B cell (primary cell): ENCODE measurements around the gene PODNL1. TPM values are rescaled to one million over a fixed set of nuclear protein-coding genes. Genes with fewer than 3 reads are reported as not detected.

Experiments used
- ATAC-seq: fragments of 200-7000 bp; cut with Tn5 transposase; one replicate; pipeline ENCODE4 v1.10.0; 2021; ENCODE audit warnings: low read depth, mild to moderate bottlenecking, moderate number of reproducible peaks, moderate library complexity
- CTCF ChIA-PET: fragments of 350-600 bp; sonication (Branson Sonifier 250); formaldehyde crosslinking; loops from one replicate; lab custom pipeline; 2021; ENCODE audit warnings: antibody characterized with exemption, inconsistent platforms; lab: Charles Lee
- POLR2A ChIA-PET: fragments of 350-600 bp; sonication (Branson Sonifier 250); formaldehyde crosslinking; loops from one replicate; lab custom pipeline; 2021; ENCODE audit warnings: antibody characterized with exemption; lab: Charles Lee
- DNase-seq: peaks from one replicate; pipeline ENCODE4 v3.0.0; 2013
- H2AFZ ChIP-seq: 2 replicates; pipeline ENCODE4 v1.6.1; 2012; ENCODE audit warnings: mild to moderate bottlenecking, low read depth, low read length; ENCODE audit not compliant: insufficient read depth, poor library complexity, severe bottlenecking
- H3K27ac ChIP-seq, 2 donors: 1 replicate in 1 of 2; 2 replicates in 1 of 2; pipeline ENCODE4 v1.5.1; 2012 to 2013; ENCODE audit warnings: low read length in 2 of 2, mild to moderate bottlenecking in 2 of 2, moderate library complexity in 1 of 2
- H3K27me3 ChIP-seq, 4 experiments: fragments of 200-600 bp in 1 of 4; sonication (generic) in 1 of 4; replicated peaks in 1 of 4; 1 replicate in 2 of 4; 2 replicates in 2 of 4; pipeline versions ENCODE4 v1.6.1 to v1.7.0; 2013 to 2016; ENCODE audit warnings: low read length in 3 of 4, mild to moderate bottlenecking in 2 of 4, mixed read lengths in 1 of 4, moderate library complexity in 1 of 4; ENCODE audit not compliant: insufficient read depth in 4 of 4, control insufficient read depth in 3 of 4; ENCODE audit errors: control extremely low read depth in 1 of 4
- H3K36me3 ChIP-seq, 2 experiments: replicated peaks in 1 of 2; 1 replicate in 1 of 2; 2 replicates in 1 of 2; pipeline versions ENCODE4 v1.6.1 to v1.7.1; 2013; ENCODE audit warnings: low read length in 1 of 2; ENCODE audit not compliant: insufficient read depth in 2 of 2, control insufficient read depth in 1 of 2; ENCODE audit errors: control extremely low read depth in 1 of 2, extremely low read depth in 1 of 2
- H3K4me1 ChIP-seq, 2 donors: fragments of 200-600 bp in 1 of 2; sonication (generic) in 1 of 2; 1 replicate in 1 of 2; 2 replicates in 1 of 2; pipeline versions ENCODE4 v1.5.1 to v1.6.1; 2013 to 2017; ENCODE audit warnings: low read length in 2 of 2; ENCODE audit not compliant: control insufficient read depth in 2 of 2, insufficient read depth in 2 of 2
- H3K4me2 ChIP-seq: replicated peaks from 2 replicates; pipeline ENCODE3; 2012; ENCODE audit warnings: mild to moderate bottlenecking, low read depth, low read length; ENCODE audit not compliant: poor library complexity, severe bottlenecking
- H3K4me3 ChIP-seq, 5 experiments: fragments of 200-600 bp in 1 of 5; sonication (generic) in 1 of 5; 1 replicate in 3 of 5; 2 replicates in 2 of 5; pipeline versions ENCODE4 v1.5.1 to v1.7.0; 2011 to 2016; ENCODE audit warnings: low read length in 4 of 5, mild to moderate bottlenecking in 4 of 5, low read depth in 2 of 5, control low read depth in 1 of 5, moderate library complexity in 1 of 5; ENCODE audit not compliant: insufficient read depth in 1 of 5; ENCODE audit errors: control extremely low read depth in 1 of 5, extremely low read depth in 1 of 5
- H3K79me2 ChIP-seq: fragments of 200-600 bp; sonication (generic); one replicate; pipeline ENCODE4 v1.6.0; 2016; ENCODE audit warnings: low read length; ENCODE audit not compliant: control insufficient read depth, insufficient read depth
- H3K9ac ChIP-seq: fragments of 200-600 bp; sonication (generic); 2 replicates; pipeline ENCODE4 v1.6.1; 2017; ENCODE audit warnings: mild to moderate bottlenecking, low read length, moderate library complexity
- H3K9me3 ChIP-seq, 3 donors: one replicate each; pipeline versions ENCODE4 v1.6.1 to v1.7.1; 2013; ENCODE audit warnings: low read length in 2 of 3; ENCODE audit not compliant: control insufficient read depth in 2 of 3, insufficient read depth in 1 of 3; ENCODE audit errors: control extremely low read depth in 1 of 3
- H4K20me1 ChIP-seq: 2 replicates; pipeline ENCODE4 v1.6.0; 2012; ENCODE audit warnings: mild to moderate bottlenecking, low read length; ENCODE audit not compliant: insufficient read depth, control insufficient read depth, poor library complexity, severe bottlenecking
- H3K27ac Mint-ChIP-seq: one replicate; pipeline ENCODE4 v1.8.0; 2021; ENCODE audit warnings: mixed read lengths
- H3K27me3 Mint-ChIP-seq: one replicate; pipeline ENCODE4 v1.8.0; 2021; ENCODE audit warnings: mixed read lengths
- H3K4me1 Mint-ChIP-seq: one replicate; pipeline ENCODE4 v1.8.0; 2021; ENCODE audit warnings: mixed read lengths
- H3K4me3 Mint-ChIP-seq: one replicate; pipeline ENCODE4 v1.8.0; 2021; ENCODE audit warnings: mixed read lengths
- H3K9me3 Mint-ChIP-seq: one replicate; pipeline ENCODE4 v1.8.0; 2022; ENCODE audit warnings: mixed read lengths; ENCODE audit not compliant: insufficient read depth
- EZH2 ChIP-seq: IDR thresholded peaks from 2 replicates; pipeline ENCODE4 v1.6.1; 2012; ENCODE audit warnings: borderline replicate concordance, low read depth, mild to moderate bottlenecking, moderate library complexity, low read length; ENCODE audit not compliant: insufficient read depth, poor library complexity, severe bottlenecking
- whole genome bisulfite sequencing: methylation state at CpG from one replicate; pipeline ENCODE4 v1.1.5; 2013; ENCODE audit warnings: missing lambda C conversion rate; ENCODE audit not compliant: insufficient coverage; 5-methylcytosine and 5-hydroxymethylcytosine counted together
- intact Hi-C: fragments of 100-400 bp; cut with micrococcal nuclease; formaldehyde crosslinking; loops from one replicate; pipeline ENCODE4 v1.10.0; 2022
- polyA plus RNA-seq: library from polyadenylated mRNA; depleted of rRNA; stranded (reverse); fragments of >200 nt; gene quantifications from 2 replicates; pipeline ENCODE4 v1.2.3, GENCODE V29; 2012
- total RNA-seq, 2 donors: library from RNA; stranded (reverse); fragments of 120-200 nt in 1 of 2; gene quantifications; 1 replicate in 1 of 2; 2 replicates in 1 of 2; pipeline versions ENCODE4 v1.2.3 to v1.2.4, GENCODE V29; 2013 to 2022
- TF ChIP-seq, protein P1 (sequence below): fragments of 200-600 bp; IDR thresholded peaks from one replicate; pipeline ENCODE4 v1.8.0; 2022; ENCODE audit warnings: antibody characterized with exemption, mild to moderate bottlenecking

PODNL1 gene
- total and polyA plus RNA-seq, 2 donors (not counting 1 experiment from before 2014, with no cell fraction given) = not detected

DNA sequence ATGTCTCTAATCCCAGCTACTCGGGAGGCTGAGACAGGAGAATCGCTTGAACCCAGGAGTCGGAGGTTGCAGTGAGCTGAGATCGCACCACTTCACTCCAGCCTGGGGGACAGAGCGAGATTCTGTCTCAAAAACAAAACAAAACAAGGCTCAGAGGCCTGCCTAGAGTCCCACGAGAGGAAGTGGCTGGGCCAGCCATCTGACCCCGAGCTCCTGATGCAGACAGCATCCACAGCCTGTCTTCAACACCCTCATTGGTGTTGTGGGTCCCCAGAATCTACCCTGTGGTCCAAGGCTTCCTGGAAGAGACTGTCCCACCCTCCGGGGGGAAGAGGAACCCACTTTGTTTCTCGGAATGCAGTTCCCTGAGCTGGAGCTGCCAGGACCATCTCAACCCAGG is 43.2 kb upstream of the PODNL1 start:
- H3K27ac Mint-ChIP-seq = peak overlapping the region; percentile 82
- peak overlapping the region; percentile 65 for H3K4me2 ChIP-seq
- no peak for ATAC-seq
- peaks cover 63% of the 10 kb centered on the region for H3K4me1 Mint-ChIP-seq
- POLR2A ChIA-PET = interaction anchor here (0.5 to 1.1 kb wide), 3 partner anchors 39 to 799 kb away, joined by 3 read pairs; no protein-coding TSS in a partner anchor
- intact Hi-C loops = no loop called here
- no peaks in the 10 kb centered on the region for H4K20me1 ChIP-seq
- no peak overlapping the region for H3K9ac ChIP-seq
- peaks cover 0 to 7% (median 0%) of the 10 kb centered on the region in 4 experiments for H3K27me3 ChIP-seq
- 41% methylated on average over 9 of the region's 9 CpGs for WGBS
- H3K27me3 Mint-ChIP-seq = no peaks in the 10 kb centered on the region
- CTCF ChIA-PET = interaction anchor here (2.2 kb wide), 1 partner anchor 66 kb away, joined by 6 read pairs; no protein-coding TSS in a partner anchor
- no peaks in the 10 kb centered on the region for H3K9me3 Mint-ChIP-seq
- H2AFZ ChIP-seq = no peak overlapping the region
- peaks cover 55 to 81% of the 10 kb centered on the region in 2 donors for H3K4me1 ChIP-seq
- DNase-seq = peak; percentile 37
- peak overlapping the region in 1 of 2 donors; percentile 56 for H3K27ac ChIP-seq
- no peaks in the 10 kb centered on the region for H3K9me3 ChIP-seq
- H3K79me2 ChIP-seq = peaks cover 3% of the 10 kb centered on the region
- H3K4me3 ChIP-seq = no peak overlapping the region
- peaks cover 0 to 3% of the 10 kb centered on the region in 2 experiments for H3K36me3 ChIP-seq
- H3K4me3 Mint-ChIP-seq = peak overlapping the region; percentile 45
- no peak for TF ChIP-seq EZH2
- TF ChIP-seq, protein P1, sequence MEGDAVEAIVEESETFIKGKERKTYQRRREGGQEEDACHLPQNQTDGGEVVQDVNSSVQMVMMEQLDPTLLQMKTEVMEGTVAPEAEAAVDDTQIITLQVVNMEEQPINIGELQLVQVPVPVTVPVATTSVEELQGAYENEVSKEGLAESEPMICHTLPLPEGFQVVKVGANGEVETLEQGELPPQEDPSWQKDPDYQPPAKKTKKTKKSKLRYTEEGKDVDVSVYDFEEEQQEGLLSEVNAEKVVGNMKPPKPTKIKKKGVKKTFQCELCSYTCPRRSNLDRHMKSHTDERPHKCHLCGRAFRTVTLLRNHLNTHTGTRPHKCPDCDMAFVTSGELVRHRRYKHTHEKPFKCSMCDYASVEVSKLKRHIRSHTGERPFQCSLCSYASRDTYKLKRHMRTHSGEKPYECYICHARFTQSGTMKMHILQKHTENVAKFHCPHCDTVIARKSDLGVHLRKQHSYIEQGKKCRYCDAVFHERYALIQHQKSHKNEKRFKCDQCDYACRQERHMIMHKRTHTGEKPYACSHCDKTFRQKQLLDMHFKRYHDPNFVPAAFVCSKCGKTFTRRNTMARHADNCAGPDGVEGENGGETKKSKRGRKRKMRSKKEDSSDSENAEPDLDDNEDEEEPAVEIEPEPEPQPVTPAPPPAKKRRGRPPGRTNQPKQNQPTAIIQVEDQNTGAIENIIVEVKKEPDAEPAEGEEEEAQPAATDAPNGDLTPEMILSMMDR = no peak

DNA sequence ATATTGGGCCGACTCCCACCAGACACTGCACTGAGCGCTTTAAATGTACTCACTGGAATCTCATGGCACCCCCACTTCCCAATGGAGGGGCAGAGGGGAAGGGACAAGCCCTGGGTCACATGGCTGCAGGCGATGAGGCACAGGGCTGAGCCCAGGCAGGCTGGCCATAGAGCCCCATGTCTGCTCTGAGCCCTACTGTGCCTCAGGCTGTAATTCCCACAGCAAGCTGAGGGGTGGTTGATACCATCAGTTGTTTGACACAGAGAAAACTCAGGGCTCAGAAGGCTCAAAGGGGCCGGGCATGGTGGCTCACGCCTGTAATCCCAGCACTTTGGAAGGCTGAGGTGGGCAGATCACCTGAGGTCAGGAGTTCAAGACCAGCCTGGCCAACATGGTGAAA is 42.8 kb upstream of the PODNL1 start:
- H3K4me3 Mint-ChIP-seq = peak overlapping the region; percentile 45
- H3K4me1 ChIP-seq = peaks cover 51 to 77% of the 10 kb centered on the region in 2 donors
- POLR2A ChIA-PET = interaction anchor here (0.5 to 1.1 kb wide), 4 partner anchors 30 to 799 kb away, joined by 3 to 6 read pairs (median 3); no protein-coding TSS in a partner anchor

More for the DNA sequence above, 42.8 kb upstream of the PODNL1 start:
- H3K9ac ChIP-seq = no peak overlapping the region
- no peak overlapping the region for H2AFZ ChIP-seq
- TF ChIP-seq, protein P1 = no peak
- no peak for TF ChIP-seq EZH2
- H3K36me3 ChIP-seq = peaks cover 0 to 3% of the 10 kb centered on the region in 2 experiments
- no peak overlapping the region for H3K4me3 ChIP-seq
- no peak overlapping the region for H3K4me2 ChIP-seq
- WGBS = 90% methylated on average over 2 of the region's 5 CpGs
- ATAC-seq (no peak), DNase-seq (no peak)
- H3K9me3 Mint-ChIP-seq = no peaks in the 10 kb centered on the region
- intact Hi-C loops = no loop called here
- H3K9me3 ChIP-seq = no peaks in the 10 kb centered on the region
- peaks cover 58% of the 10 kb centered on the region for H3K4me1 Mint-ChIP-seq
- H3K27me3 Mint-ChIP-seq = no peaks in the 10 kb centered on the region
- peaks cover 3% of the 10 kb centered on the region for H3K79me2 ChIP-seq
- no peaks in the 10 kb centered on the region for H4K20me1 ChIP-seq
- H3K27ac Mint-ChIP-seq = peak overlapping the region; percentile 82
- CTCF ChIA-PET = interaction anchor here (2.2 kb wide), 1 partner anchor 67 kb away, joined by 6 read pairs; no protein-coding TSS in a partner anchor
- H3K27ac ChIP-seq = no peak overlapping the region
- peaks cover 0 to 7% (median 0%) of the 10 kb centered on the region in 4 experiments for H3K27me3 ChIP-seq
